Upper lobe of left lung (tissue), 4 donors: ENCODE results near the gene TSPO.

Source experiments
- CTCF ChIP-seq, 6 experiments: fragments of 450-650 bp in 4 of 6; fragments of 200-600 bp in 2 of 6; sonication (generic) in 2 of 6; IDR thresholded peaks; one replicate each; pipeline ENCODE4 v1.5.1; 2016 to 2019; ENCODE audit warnings: antibody characterized with exemption in 6 of 6
- EP300 ChIP-seq, 4 donors: sonication (generic); formaldehyde crosslinking; IDR thresholded peaks; one replicate each; pipeline ENCODE4 v1.5.1; 2017; ENCODE audit warnings: antibody characterized with exemption in 4 of 4, control low read depth in 2 of 4
- POLR2A ChIP-seq, 4 donors: fragments of 450-650 bp; IDR thresholded peaks; one replicate each; pipeline ENCODE4 v1.5.1; 2016 to 2017; ENCODE audit warnings: antibody characterized with exemption in 4 of 4, mild to moderate bottlenecking in 2 of 4
- POLR2AphosphoS5 ChIP-seq, 2 donors: sonication (generic); formaldehyde crosslinking; IDR thresholded peaks; one replicate each; pipeline ENCODE4 v1.5.1; 2017; ENCODE audit warnings: antibody characterized with exemption in 2 of 2

- no peak for TF ChIP-seq CTCF (IDR thresholded peaks at IDR 0.05)
- no peak for TF ChIP-seq POLR2A (IDR thresholded peaks at IDR 0.05)
- TF ChIP-seq EP300 (IDR thresholded peaks at IDR 0.05), result no peak
- no peak for TF ChIP-seq POLR2AphosphoS5 (IDR thresholded peaks at IDR 0.05)
Observed at GRCh38 chr22:43201486-43202219, 50.3 kb downstream of the TSPO start.
